Activated T-cell treated with anti-CD3 and anti-CD28 coated beads, Interleukin-2, amount 50 U/mL, for 4 hours (primary cell): ENCODE results near the gene CPHXL. TPM values are rescaled to one million over a fixed set of nuclear protein-coding genes. Genes with fewer than 3 reads are reported as not detected.

ENCODE experiments used
- ATAC-seq, 2 donors: fragments of 200-7000 bp; cut with Tn5 transposase; one replicate each; pipeline ENCODE4 v1.10.0; 2021
- DNase-seq: peaks from one replicate; pipeline ENCODE4 v3.0.0-alpha.2; 2020
- H3K27me3 Mint-ChIP-seq: one replicate; pipeline ENCODE4 v1.8.0; 2021; ENCODE audit warnings: low read depth, mixed read lengths
- H3K36me3 Mint-ChIP-seq: one replicate; pipeline ENCODE4 v1.8.0; 2022; ENCODE audit warnings: mixed read lengths; ENCODE audit not compliant: insufficient read depth
- H3K4me1 Mint-ChIP-seq: one replicate; pipeline ENCODE4 v1.8.0; 2021; ENCODE audit warnings: low read depth, mixed read lengths
- H3K4me3 Mint-ChIP-seq: one replicate; pipeline ENCODE4 v1.8.0; 2021; ENCODE audit warnings: mild to moderate bottlenecking, moderate library complexity, mixed read lengths
- H3K9me3 Mint-ChIP-seq: one replicate; pipeline ENCODE4 v1.8.0; 2021; ENCODE audit warnings: mixed read lengths
- total RNA-seq, 3 donors: library from RNA; stranded (reverse); gene quantifications; one replicate each; pipeline ENCODE4 v1.2.1, GENCODE V29; 2021

Gene CPHXL
- total RNA-seq, 3 donors from 2014 or later, result not detected

DNA sequence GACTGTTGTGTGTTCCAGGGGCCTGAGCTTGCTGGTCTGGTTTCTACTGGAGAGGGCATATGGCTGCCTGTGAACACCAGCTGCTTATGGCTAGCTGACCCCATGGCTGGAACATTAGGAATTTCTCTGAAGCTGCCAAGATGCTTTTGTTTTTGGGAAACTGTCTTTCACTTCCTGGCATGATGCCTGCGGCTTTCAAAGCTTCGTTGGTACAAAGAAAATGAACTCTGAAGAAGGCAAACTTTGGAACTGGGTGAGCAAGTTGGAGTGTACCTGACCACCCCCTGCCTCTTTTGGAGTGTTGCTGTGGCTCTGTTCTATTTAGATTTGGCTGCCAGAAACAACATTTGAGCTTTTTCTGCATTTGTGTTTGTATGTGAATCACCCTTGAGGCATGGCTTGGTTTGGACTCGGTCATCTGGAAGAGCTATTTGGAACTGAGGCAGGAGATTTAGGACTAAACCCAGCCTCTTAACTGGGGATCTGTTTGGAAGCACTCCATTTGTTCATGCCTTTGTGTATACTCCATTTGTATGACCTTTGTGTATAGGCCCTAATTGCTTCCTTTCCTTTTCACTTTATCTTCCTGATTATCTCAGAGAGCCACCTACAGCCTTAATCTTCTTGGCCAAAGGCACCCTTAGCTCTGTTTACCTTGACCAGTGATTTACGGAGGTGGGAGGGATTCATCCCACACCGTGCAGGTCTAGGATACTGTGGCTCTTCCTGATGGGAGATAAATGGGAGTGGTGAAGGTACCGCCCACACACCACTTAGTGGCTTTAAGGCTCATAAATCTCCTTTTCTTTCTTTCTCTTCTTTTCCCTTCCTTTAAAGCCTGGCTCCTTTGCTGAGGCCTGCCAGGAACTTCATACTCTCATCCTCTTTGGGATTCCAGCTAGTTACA is 7.3 kb upstream of the CPHXL start:
- H3K36me3 Mint-ChIP-seq, result no peaks in the 10 kb centered on the region
- ATAC-seq (no peak), DNase-seq (no peak)
- H3K9me3 Mint-ChIP-seq, result no peaks in the 10 kb centered on the region
- no peaks in the 10 kb centered on the region for H3K4me1 Mint-ChIP-seq
- H3K4me3 Mint-ChIP-seq, result no peak overlapping the region
- no peaks in the 10 kb centered on the region for H3K27me3 Mint-ChIP-seq

DNA sequence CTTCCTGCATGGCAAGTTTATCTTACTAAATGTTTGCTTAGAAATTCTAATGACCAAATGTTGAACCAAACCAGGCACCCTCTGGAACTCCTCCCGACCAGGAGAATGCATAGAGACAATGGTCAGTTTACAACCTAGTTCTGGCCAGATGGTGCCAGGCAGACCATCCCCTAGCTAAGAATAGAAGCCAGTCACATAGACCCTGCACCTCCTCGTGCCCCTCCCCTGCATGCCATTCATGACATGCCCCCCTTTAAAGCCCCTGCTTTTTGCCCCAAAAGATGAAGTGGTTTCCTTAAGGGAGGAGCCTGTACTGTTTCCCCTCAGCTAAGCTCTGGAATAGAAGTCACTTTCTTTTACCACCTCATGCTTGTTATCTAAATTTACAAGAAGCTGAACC is 6.6 kb upstream of the CPHXL start:
- no peaks in the 10 kb centered on the region for H3K4me1 Mint-ChIP-seq
- no peak overlapping the region for H3K4me3 Mint-ChIP-seq
- ATAC-seq (no peak), DNase-seq (no peak)
- no peaks in the 10 kb centered on the region for H3K36me3 Mint-ChIP-seq
- H3K9me3 Mint-ChIP-seq, result no peaks in the 10 kb centered on the region
- H3K27me3 Mint-ChIP-seq, result no peaks in the 10 kb centered on the region

GRCh38 chr16:75727221-75727620 is 931 bp upstream of the CPHXL start:
- Mint-ChIP-seq H3K4me1 (no peaks in the 10 kb centered on the region), H3K36me3 (no peaks in the 10 kb centered on the region), H3K4me3 (no peak overlapping the region), H3K27me3 (peaks cover 2% of the 10 kb centered on the region), H3K9me3 (no peaks in the 10 kb centered on the region)
- DNase-seq (no peak), ATAC-seq (no peak)

GRCh38 chr16:75718452-75718851 is 7.8 kb downstream of the CPHXL start:
- no peak for ATAC-seq
- peaks cover 25% of the 10 kb centered on the region for H3K27me3 Mint-ChIP-seq

DNA sequence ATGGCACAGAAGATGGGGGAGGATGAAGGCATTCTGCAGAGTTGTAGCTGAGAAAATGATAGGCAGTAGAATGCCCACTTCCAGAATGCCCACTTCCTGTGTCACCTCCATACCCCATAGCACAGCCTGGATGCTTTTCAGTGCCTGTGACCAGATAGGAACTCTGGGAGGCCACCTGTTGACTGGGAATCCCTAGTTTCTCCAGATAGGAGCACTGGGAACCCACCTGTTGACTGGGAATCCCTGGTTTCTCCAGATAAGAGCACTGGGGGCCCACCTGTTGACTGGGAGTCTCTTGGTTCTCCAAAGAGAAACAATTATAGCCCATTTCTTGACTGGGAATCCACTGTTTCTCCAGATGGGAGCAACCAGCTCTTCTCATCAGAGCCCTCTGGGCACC is 11.6 kb downstream of the CPHXL start:
- Mint-ChIP-seq H3K9me3 (peaks cover 10% of the 10 kb centered on the region), H3K4me3 (no peak overlapping the region), H3K4me1 (no peaks in the 10 kb centered on the region), H3K27me3 (peaks cover 18% of the 10 kb centered on the region), H3K36me3 (no peaks in the 10 kb centered on the region)
- ATAC-seq (no peak), DNase-seq (no peak)

More at GRCh38 chr16:75718452-75718851, 7.8 kb downstream of the CPHXL start:
- Mint-ChIP-seq H3K4me1 (no peaks in the 10 kb centered on the region), H3K9me3 (no peaks in the 10 kb centered on the region), H3K36me3 (no peaks in the 10 kb centered on the region), H3K4me3 (no peak overlapping the region)
- no peak for DNase-seq

DNA sequence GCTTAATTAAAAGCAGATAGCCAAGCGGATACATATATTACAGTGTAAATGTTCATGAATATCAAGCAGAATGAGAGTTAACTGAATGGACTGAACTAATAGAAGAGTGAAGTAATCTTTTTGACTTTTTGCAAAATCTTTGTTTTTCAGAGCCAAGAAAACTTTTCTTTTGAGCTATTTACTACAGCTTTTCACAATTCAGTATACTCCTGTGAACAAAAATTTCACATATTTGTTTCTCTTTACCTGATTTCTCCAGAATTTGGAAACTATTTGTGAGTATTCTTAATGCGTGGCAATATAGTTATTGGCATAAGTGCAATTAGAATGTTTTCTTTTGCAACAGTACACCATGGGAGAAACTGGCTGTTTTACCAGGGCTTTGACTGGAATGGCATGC is 15.9 kb downstream of the CPHXL start:
- H3K9me3 Mint-ChIP-seq, result peaks cover 10% of the 10 kb centered on the region
- no peak for DNase-seq
- H3K27me3 Mint-ChIP-seq, result no peaks in the 10 kb centered on the region
- H3K4me1 Mint-ChIP-seq, result no peaks in the 10 kb centered on the region
- ATAC-seq, result no peak
- H3K4me3 Mint-ChIP-seq, result no peak overlapping the region
- H3K36me3 Mint-ChIP-seq, result no peaks in the 10 kb centered on the region

GRCh38 chr16:75703306-75703705 is 23.0 kb downstream of the CPHXL start:
- Mint-ChIP-seq H3K4me3 (no peak overlapping the region), H3K4me1 (no peaks in the 10 kb centered on the region), H3K9me3 (no peaks in the 10 kb centered on the region), H3K36me3 (no peaks in the 10 kb centered on the region), H3K27me3 (no peaks in the 10 kb centered on the region)
- no peak for ATAC-seq
- DNase-seq, result no peak

GRCh38 chr16:75702242-75702641 is 24.0 kb downstream of the CPHXL start:
- no peak overlapping the region for H3K4me3 Mint-ChIP-seq
- no peak for DNase-seq
- no peaks in the 10 kb centered on the region for H3K4me1 Mint-ChIP-seq
- H3K9me3 Mint-ChIP-seq, result no peaks in the 10 kb centered on the region
- H3K36me3 Mint-ChIP-seq, result no peaks in the 10 kb centered on the region
- ATAC-seq, result no peak
- no peaks in the 10 kb centered on the region for H3K27me3 Mint-ChIP-seq

- Mint-ChIP-seq H3K4me3 (no peak within 1 kb of the TSS), H3K4me1 (no peaks in the 10 kb centered on the region), H3K36me3 (no peaks in the 10 kb centered on the region), H3K9me3 (no peaks in the 10 kb centered on the region), H3K27me3 (no peaks in the 10 kb centered on the region)
- DNase-seq (no peak), ATAC-seq (no peak)
Observed at GRCh38 chr16:75701361-75701760, 24.9 kb downstream of the CPHXL start, which contains the start of gene DUXB. Gene DUXB, minus strand, starts transcription at chr16:75701461. Its CDS starts 43 bp downstream, at chr16:75701418.

- no peak for ATAC-seq
- H3K9me3 Mint-ChIP-seq, result no peaks in the 10 kb centered on the region
- H3K27me3 Mint-ChIP-seq, result no peaks in the 10 kb centered on the region
- no peaks in the 10 kb centered on the region for H3K36me3 Mint-ChIP-seq
- no peak for DNase-seq
- no peaks in the 10 kb centered on the region for H3K4me1 Mint-ChIP-seq
- no peak overlapping the region for H3K4me3 Mint-ChIP-seq
Observed at GRCh38 chr16:75697571-75697970, 28.7 kb downstream of the CPHXL start.

DNA sequence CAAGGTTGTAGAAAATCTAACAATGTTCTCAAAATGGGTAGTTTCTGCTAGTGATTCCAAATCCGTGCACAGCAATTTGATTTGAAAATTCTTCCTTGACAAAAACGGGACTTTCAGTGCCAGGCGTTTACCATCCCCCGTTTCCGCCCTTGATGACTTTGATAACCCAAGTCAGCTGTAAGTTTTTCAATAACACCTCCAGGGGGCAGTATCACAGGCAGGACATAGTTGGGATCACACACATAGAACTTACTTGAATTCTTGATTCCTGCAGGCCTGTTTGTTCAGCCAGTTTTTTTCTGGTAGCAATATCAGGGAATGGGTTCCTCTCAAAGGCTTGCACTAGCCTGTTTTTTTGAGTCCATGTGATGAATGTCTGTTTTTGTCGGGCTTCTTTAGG is 30.6 kb downstream of the CPHXL start:
- Mint-ChIP-seq H3K27me3 (no peaks in the 10 kb centered on the region), H3K9me3 (no peaks in the 10 kb centered on the region), H3K4me1 (no peaks in the 10 kb centered on the region), H3K36me3 (no peaks in the 10 kb centered on the region), H3K4me3 (no peak overlapping the region)
- no peak for DNase-seq
- no peak for ATAC-seq

DNA sequence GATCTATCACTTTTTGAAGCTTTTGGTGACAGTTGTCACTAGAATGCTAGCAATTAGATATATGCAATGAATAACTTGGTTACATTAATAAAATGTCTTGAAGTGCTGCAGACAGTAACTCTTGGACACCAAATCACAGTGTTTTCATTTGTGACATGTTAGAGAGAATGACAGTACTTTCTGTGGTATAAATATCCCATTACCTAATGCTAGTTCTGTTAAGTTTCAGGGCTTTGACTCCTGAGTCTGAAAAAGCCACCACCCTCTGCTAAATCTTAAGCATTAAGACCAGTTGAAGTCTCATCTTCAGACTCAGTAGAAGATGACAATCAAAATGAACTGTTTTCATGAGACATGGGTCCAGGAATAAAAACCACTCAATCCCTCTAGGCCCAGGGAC is 38.9 kb downstream of the CPHXL start:
- Mint-ChIP-seq H3K4me3 (no peak overlapping the region), H3K9me3 (peaks cover 3% of the 10 kb centered on the region), H3K36me3 (peaks cover 2% of the 10 kb centered on the region), H3K4me1 (no peaks in the 10 kb centered on the region), H3K27me3 (no peaks in the 10 kb centered on the region)
- ATAC-seq (no peak), DNase-seq (no peak)

DNA sequence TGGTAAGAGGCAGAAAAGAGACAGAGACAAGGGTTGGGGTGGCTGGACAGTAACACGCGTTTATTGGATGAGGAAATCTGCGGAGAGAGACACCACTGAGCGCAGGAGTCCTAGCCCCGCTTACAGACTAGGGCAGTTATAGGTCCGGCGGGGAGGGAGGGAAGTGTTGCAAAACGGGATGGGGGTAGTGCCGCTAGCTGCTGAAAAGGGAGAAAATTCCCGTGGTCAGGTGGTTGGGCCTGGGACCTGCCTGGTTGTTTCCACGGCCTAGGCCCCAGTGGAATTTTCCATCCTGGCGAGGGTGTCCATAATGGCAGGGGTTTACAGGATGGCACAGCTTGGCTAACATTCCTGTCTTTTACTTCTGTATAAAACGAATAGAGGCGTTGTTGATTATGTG is 44.0 kb downstream of the CPHXL start:
- H3K27me3 Mint-ChIP-seq, result no peaks in the 10 kb centered on the region
- H3K36me3 Mint-ChIP-seq, result peaks cover 2% of the 10 kb centered on the region
- ATAC-seq, result no peak
- H3K9me3 Mint-ChIP-seq, result peaks cover 3% of the 10 kb centered on the region
- no peak overlapping the region for H3K4me3 Mint-ChIP-seq
- DNase-seq, result no peak
- H3K4me1 Mint-ChIP-seq, result no peaks in the 10 kb centered on the region

DNA sequence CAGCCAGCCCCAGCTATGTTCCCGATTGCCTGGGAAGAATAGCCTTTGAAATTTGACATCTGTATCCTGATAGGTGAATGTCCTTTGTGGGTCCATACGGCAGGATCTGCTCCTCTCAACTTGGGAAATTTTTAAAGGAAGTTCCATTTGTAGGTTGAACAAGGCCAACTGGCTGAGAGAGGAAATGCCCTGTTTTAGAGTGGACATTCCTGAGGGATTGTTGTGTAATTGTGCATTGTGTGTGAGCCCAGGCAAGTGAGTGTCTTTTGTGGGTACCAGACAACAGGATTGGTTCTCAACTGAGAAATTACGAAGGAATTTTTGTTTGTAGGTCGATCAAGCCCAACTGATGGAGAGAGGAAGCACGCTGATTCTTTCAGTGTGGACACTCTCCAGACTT is 46.9 kb downstream of the CPHXL start:
- peaks cover 1% of the 10 kb centered on the region for H3K36me3 Mint-ChIP-seq
- no peak overlapping the region for H3K4me3 Mint-ChIP-seq
- ATAC-seq, result no peak
- peaks cover under 1% of the 10 kb centered on the region for H3K9me3 Mint-ChIP-seq
- H3K27me3 Mint-ChIP-seq, result no peaks in the 10 kb centered on the region
- no peak for DNase-seq
- H3K4me1 Mint-ChIP-seq, result no peaks in the 10 kb centered on the region

DNA sequence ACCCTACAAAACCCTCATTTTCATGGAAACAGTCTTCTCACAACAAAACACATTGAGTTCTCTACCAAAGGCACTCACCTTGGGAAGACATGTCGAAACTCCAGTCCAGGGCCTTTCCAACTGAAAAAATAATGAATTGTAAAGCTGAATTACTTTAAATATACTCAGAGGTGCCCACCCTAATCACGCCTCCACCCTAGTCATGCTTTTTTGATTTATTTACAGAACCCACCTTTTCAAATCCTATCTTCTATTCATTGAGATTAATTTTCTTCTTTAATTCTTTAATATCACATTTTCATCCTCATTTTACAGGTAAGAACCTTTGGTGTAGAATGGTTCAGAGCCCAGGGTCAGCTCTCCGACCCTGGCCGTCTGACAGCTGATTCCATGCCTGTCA is 49.4 kb downstream of the CPHXL start, which contains the start of gene CPHXL2:
Gene CPHXL2, minus strand, starts transcription at position 101 of the 400 bp plus-strand sequence. Its CDS starts 10 bp downstream, at position 91.
- no peak for DNase-seq
- H3K27me3 Mint-ChIP-seq, result no peaks in the 10 kb centered on the region
- H3K4me1 Mint-ChIP-seq, result no peaks in the 10 kb centered on the region
- no peaks in the 10 kb centered on the region for H3K36me3 Mint-ChIP-seq
- ATAC-seq, result no peak
- H3K4me3 Mint-ChIP-seq, result no peak within 1 kb of the TSS
- no peaks in the 10 kb centered on the region for H3K9me3 Mint-ChIP-seq
